Sigmoid colon (tissue), 7 donors: Measurements from ENCODE around the gene SLC35E1. TPM values are rescaled to one million over a fixed set of nuclear protein-coding genes. Genes with fewer than 3 reads are reported as not detected.

Experiments
- DNase-seq: peaks from one replicate; pipeline ENCODE4 v3.0.0-alpha.2; 2019
- H3K27ac ChIP-seq, 4 donors: fragments of 200-600 bp; sonication (generic); one replicate each; pipeline ENCODE4 v1.5.1; 2016 to 2019; ENCODE audit warnings: mild to moderate bottlenecking in 1 of 4
- H3K27me3 ChIP-seq, 3 donors: fragments of 200-600 bp; sonication (generic); one replicate each; pipeline ENCODE4 v1.5.1; 2019; ENCODE audit warnings: mild to moderate bottlenecking in 1 of 3
- H3K36me3 ChIP-seq, 4 donors: fragments of 200-600 bp; sonication (generic); one replicate each; pipeline ENCODE4 v1.5.1; 2016 to 2019
- H3K4me1 ChIP-seq, 4 donors: fragments of 200-600 bp; sonication (generic); one replicate each; pipeline ENCODE4 v1.5.1; 2017 to 2019
- H3K4me3 ChIP-seq, 4 donors: fragments of 200-600 bp; sonication (generic); one replicate each; pipeline ENCODE4 v1.5.1; 2017 to 2019; ENCODE audit warnings: mild to moderate bottlenecking in 2 of 4, moderate library complexity in 1 of 4
- H3K9me3 ChIP-seq, 4 donors: fragments of 200-600 bp in 3 of 4; sonication (generic) in 3 of 4; one replicate each; pipeline versions ENCODE4 v1.5.1 to v1.6.1; 2013 to 2019
- EP300 ChIP-seq, 4 donors: sonication (generic); formaldehyde crosslinking; IDR thresholded peaks; one replicate each; pipeline ENCODE4 v1.6.1; 2017; ENCODE audit warnings: antibody characterized with exemption in 4 of 4
- POLR2A ChIP-seq, 2 donors: fragments of 450-650 bp; IDR thresholded peaks; one replicate each; pipeline ENCODE4 v1.6.1; 2016; ENCODE audit warnings: antibody characterized with exemption in 2 of 2, mild to moderate bottlenecking in 2 of 2, moderate library complexity in 2 of 2
- POLR2AphosphoS5 ChIP-seq, 4 donors: sonication (generic); formaldehyde crosslinking; IDR thresholded peaks; one replicate each; pipeline ENCODE4 v1.6.1; 2017; ENCODE audit warnings: antibody characterized with exemption in 4 of 4
- WGBS, 2 donors: extraction: QIAGEN DNeasy Blood & Tissue Kit; methylation state at CpG; one replicate each; pipeline ENCODE4 v1.1.7; 2013; 5-methylcytosine and 5-hydroxymethylcytosine counted together
- intact Hi-C: fragments of 100-400 bp; cut with DNase I; formaldehyde crosslinking; loops from one replicate; pipeline ENCODE4 v1.15.1; 2023
- polyA plus RNA-seq, 3 donors: library from polyadenylated mRNA; stranded (reverse); fragments of 200-250 nt; gene quantifications; one replicate each; pipeline ENCODE4 v1.2.3, GENCODE V29; 2013
- total RNA-seq, 4 donors: library from RNA; depleted of rRNA; stranded (reverse); fragments of >200 nt; gene quantifications; one replicate each; pipeline ENCODE4 v1.1.0, GENCODE V29; 2016
- TF ChIP-seq, protein P1 (sequence below), 4 experiments: fragments of 450-650 bp in 3 of 4; fragments of 200-600 bp in 1 of 4; IDR thresholded peaks; one replicate each; pipeline ENCODE4 v1.5.1; 2016 to 2019; ENCODE audit warnings: antibody characterized with exemption in 4 of 4, mild to moderate bottlenecking in 3 of 4, moderate library complexity in 2 of 4
- donor health status: healthy with polysubstance abuse.
- donor health status: Bipolar disorder and iron deficiency.
- donor health status: healthy.

SLC35E1 gene
- total and polyA plus RNA-seq, 7 donors, result 9.7 to 27.4 (median 22.4) TPM

DNA sequence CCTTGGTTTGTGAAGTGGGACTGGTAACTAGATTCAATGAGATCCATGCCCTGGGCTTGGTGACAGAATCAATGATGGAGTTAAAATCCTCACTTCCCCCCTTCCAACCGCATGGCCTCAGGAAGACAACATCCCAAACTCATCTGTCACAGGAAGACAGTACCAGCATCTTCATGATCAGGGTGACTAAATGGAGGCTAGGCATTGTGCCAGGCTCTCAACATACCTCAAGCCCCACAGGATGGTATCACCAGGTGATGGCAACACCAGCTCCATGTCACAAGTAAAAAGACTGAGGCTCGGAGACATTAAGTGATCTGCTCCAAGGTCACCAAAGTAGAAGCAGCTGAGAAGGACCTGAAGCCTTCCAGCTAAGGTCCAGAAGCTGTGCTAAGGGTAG lies 41.6 kb upstream of the SLC35E1 start:
- no peak overlapping the region for H3K4me3 ChIP-seq
- TF ChIP-seq EP300 (IDR thresholded peaks at IDR 0.05) (no peak), POLR2AphosphoS5 (IDR thresholded peaks at IDR 0.05) (no peak)
- TF ChIP-seq, protein P1, sequence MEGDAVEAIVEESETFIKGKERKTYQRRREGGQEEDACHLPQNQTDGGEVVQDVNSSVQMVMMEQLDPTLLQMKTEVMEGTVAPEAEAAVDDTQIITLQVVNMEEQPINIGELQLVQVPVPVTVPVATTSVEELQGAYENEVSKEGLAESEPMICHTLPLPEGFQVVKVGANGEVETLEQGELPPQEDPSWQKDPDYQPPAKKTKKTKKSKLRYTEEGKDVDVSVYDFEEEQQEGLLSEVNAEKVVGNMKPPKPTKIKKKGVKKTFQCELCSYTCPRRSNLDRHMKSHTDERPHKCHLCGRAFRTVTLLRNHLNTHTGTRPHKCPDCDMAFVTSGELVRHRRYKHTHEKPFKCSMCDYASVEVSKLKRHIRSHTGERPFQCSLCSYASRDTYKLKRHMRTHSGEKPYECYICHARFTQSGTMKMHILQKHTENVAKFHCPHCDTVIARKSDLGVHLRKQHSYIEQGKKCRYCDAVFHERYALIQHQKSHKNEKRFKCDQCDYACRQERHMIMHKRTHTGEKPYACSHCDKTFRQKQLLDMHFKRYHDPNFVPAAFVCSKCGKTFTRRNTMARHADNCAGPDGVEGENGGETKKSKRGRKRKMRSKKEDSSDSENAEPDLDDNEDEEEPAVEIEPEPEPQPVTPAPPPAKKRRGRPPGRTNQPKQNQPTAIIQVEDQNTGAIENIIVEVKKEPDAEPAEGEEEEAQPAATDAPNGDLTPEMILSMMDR (IDR thresholded peaks at IDR 0.05), result no peak
- intact Hi-C loops, result no loop called here
- H3K4me1 ChIP-seq, result peaks cover 0 to 75% (median 42%) of the 10 kb centered on the region in 4 donors
- DNase-seq, result no peak
- H3K27ac ChIP-seq, result peak overlapping the region in 1 of 4 donors; percentile 61
- 89 to 95% methylated on average over 2 of the region's 2 CpGs for WGBS, 2 donors
- H3K27me3 ChIP-seq, result no peaks in the 10 kb centered on the region
- no peaks in the 10 kb centered on the region for H3K36me3 ChIP-seq
- no peaks in the 10 kb centered on the region for H3K9me3 ChIP-seq

DNA sequence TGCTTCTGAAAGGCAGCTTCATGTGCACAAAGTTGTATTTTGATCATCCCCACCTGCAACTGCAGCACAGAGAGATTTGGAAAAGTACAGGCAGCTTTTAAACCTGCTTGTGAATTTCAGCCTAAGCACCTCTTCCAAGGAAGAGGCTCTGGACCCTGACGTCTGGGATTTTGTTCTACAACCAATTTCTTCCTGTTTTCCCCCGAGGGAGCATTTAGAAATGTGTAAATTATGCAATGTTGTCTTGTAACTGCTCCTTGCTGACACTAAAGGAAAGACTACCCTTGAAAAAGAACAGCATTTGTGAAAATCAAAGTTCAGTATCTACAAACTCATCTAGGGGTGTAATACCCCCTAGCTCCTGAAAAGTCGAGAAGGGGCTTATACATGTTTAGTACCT lies 40.4 kb upstream of the SLC35E1 start:
- DNase-seq, result no peak
- 58 to 78% methylated on average over 3 of the region's 3 CpGs for WGBS, 2 donors
- Histone ChIP-seq H3K36me3 (no peaks in the 10 kb centered on the region), H3K27me3 (no peaks in the 10 kb centered on the region), H3K4me3 (no peak overlapping the region), H3K9me3 (no peaks in the 10 kb centered on the region), H3K4me1 (peaks cover 0 to 75% (median 46%) of the 10 kb centered on the region in 4 donors), H3K27ac (peak overlapping the region; percentile 18 to 61 (median 52))
- intact Hi-C loops, result no loop called here
- TF ChIP-seq, protein P1 (IDR thresholded peaks at IDR 0.05), result no peak
- TF ChIP-seq EP300 (IDR thresholded peaks at IDR 0.05) (no peak), POLR2AphosphoS5 (IDR thresholded peaks at IDR 0.05) (peak in 1 of 4 donors; percentile 32), POLR2A (IDR thresholded peaks at IDR 0.05) (no peak)

DNA sequence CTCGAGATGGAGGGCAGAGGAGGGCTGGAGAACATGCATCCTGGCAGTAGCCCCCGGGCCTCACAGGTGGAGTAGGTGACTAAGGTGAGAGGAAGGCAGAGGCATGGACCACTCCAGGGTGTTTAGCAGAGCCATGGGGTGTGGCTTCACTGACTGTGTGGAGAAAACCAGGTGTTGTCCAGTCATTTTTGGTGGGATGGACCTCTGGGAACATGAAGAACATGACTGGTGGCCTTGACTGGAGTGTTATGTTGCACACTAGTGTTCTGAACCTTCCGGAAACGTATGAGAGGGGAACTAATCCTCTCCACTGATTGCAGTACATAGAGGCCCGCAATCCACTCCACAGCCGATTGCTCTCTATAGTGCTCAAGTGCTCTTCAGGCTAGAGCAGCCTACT lies 38.9 kb upstream of the SLC35E1 start:
- Histone ChIP-seq H3K27ac (peak overlapping the region in 2 of 4 donors; percentile 53 to 61), H3K4me1 (peaks cover 0 to 85% (median 59%) of the 10 kb centered on the region in 4 donors)
- 95% methylated on average over 6 of the region's 6 CpGs for WGBS, 2 donors

DNA sequence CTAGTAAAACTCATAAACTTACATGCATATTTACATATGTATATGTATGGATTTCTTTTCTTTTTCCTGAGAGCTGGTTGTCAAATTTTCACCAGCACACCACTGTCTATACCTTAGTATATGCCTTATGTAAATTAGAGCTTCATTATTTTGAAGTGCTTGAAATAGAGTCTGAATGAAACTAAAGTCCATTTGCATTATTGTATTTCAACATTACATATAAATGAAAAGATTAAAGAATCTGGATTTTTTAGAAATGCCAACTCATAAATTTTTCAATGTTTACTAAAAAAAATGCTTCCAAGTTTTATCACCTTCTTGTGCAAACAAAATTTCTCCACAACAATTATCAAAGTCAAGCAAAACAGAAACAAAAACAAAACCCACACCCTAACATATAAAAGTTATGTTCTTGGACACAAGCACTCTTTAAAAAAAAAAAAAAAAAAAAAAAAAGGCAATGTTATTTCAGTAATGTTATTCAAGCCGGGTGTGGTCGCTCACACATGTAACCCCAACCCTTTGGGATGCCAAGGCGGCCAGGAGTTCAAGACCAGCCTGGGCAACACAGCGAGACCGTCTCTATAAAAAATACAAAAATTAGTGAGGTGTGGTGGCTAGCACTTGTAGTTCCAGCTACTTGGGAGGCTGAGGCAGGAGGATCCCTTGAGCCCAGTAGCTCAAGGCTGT lies 37.4 kb upstream of the SLC35E1 start:
- H3K27ac ChIP-seq, result peak overlapping the region in 2 of 4 donors; percentile 89
- H3K4me3 ChIP-seq, result no peak overlapping the region
- intact Hi-C loops, result loop anchor here (5.0 kb wide), 1 partner anchor 37 kb away; the partner anchor contains the start of gene SLC35E1
- H3K9me3 ChIP-seq, result no peaks in the 10 kb centered on the region
- no peaks in the 10 kb centered on the region for H3K27me3 ChIP-seq
- no peaks in the 10 kb centered on the region for H3K36me3 ChIP-seq
- 27 to 57% methylated on average over 5 of the region's 5 CpGs for WGBS, 2 donors
- TF ChIP-seq, protein P1 (IDR thresholded peaks at IDR 0.05), result no peak
- TF ChIP-seq EP300 (IDR thresholded peaks at IDR 0.05), result no peak
- no peak for TF ChIP-seq POLR2A (IDR thresholded peaks at IDR 0.05)
- no peak for TF ChIP-seq POLR2AphosphoS5 (IDR thresholded peaks at IDR 0.05)
- H3K4me1 ChIP-seq, result peaks cover 0 to 94% (median 69%) of the 10 kb centered on the region in 4 donors
- no peak for DNase-seq

More for the DNA sequence above, 38.9 kb upstream of the SLC35E1 start:
- Histone ChIP-seq H3K4me3 (no peak overlapping the region), H3K9me3 (no peaks in the 10 kb centered on the region), H3K27me3 (no peaks in the 10 kb centered on the region), H3K36me3 (no peaks in the 10 kb centered on the region)
- TF ChIP-seq, protein P1 (IDR thresholded peaks at IDR 0.05), result no peak
- TF ChIP-seq POLR2A (IDR thresholded peaks at IDR 0.05) (no peak), EP300 (IDR thresholded peaks at IDR 0.05) (no peak), POLR2AphosphoS5 (IDR thresholded peaks at IDR 0.05) (no peak)
- DNase-seq, result no peak
- intact Hi-C loops, result no loop called here
